Mesothelial cell of epicardium (in vitro differentiated cells): ENCODE data around the gene LGALS8. TPM values are rescaled to one million over a fixed set of nuclear protein-coding genes. Genes with fewer than 3 reads are reported as not detected.
A peak's percentile ranks its signal among the peaks of the same experiment; 100 is the strongest.

Source experiments
- DNase-seq, 2 experiments: peaks; one replicate each; pipeline ENCODE4 v3.0.0; 2021; ENCODE audit warnings: low spot score in 2 of 2; ENCODE audit not compliant: unreplicated experiment in 2 of 2
- H3K27ac Mint-ChIP-seq: 2 replicates; pipeline ENCODE4 v1.8.0; 2021; ENCODE audit warnings: mixed read lengths
- H3K27me3 Mint-ChIP-seq: 2 replicates; pipeline ENCODE4 v1.8.0; 2021; ENCODE audit warnings: low read depth, mixed read lengths
- H3K36me3 Mint-ChIP-seq: 2 replicates; pipeline ENCODE4 v1.8.0; 2021; ENCODE audit warnings: mixed read lengths
- H3K4me1 Mint-ChIP-seq: 2 replicates; pipeline ENCODE4 v1.8.0; 2021; ENCODE audit warnings: mixed read lengths
- H3K4me3 Mint-ChIP-seq: 2 replicates; pipeline ENCODE4 v1.8.0; 2021; ENCODE audit warnings: mild to moderate bottlenecking, moderate library complexity, mixed read lengths
- H3K9me3 Mint-ChIP-seq: 2 replicates; pipeline ENCODE4 v1.8.0; 2021; ENCODE audit warnings: mixed read lengths
- CTCF ChIP-seq: fragments of 200-600 bp; sonication (generic); IDR thresholded peaks from one replicate; pipeline ENCODE4 v1.5.0; 2021; ENCODE audit warnings: antibody characterized with exemption; ENCODE audit not compliant: unreplicated experiment
- total RNA-seq: library from RNA; stranded (reverse); gene quantifications from 3 replicates; pipeline ENCODE4 v1.2.1, GENCODE V29; 2021

The LGALS8 gene
- total RNA-seq, 1 donor from 2014 or later = 67.6 TPM

GRCh38 chr1:236489710-236490377 is 33.9 kb upstream of the LGALS8 start:
- H3K4me3 Mint-ChIP-seq = no peak overlapping the region
- TF ChIP-seq CTCF = peak; percentile 87
- DNase-seq = no peak

GRCh38 chr1:236491469-236492136 is 32.2 kb upstream of the LGALS8 start:
- no peak for TF ChIP-seq CTCF
- H3K27me3 Mint-ChIP-seq = no peaks in the 10 kb centered on the region
- no peaks in the 10 kb centered on the region for H3K9me3 Mint-ChIP-seq
- DNase-seq = no peak
- no peak overlapping the region for H3K4me3 Mint-ChIP-seq
- H3K36me3 Mint-ChIP-seq = no peaks in the 10 kb centered on the region
- H3K27ac Mint-ChIP-seq = peak overlapping the region; percentile 89
- H3K4me1 Mint-ChIP-seq = peaks cover 52% of the 10 kb centered on the region

More at GRCh38 chr1:236489710-236490377, 33.9 kb upstream of the LGALS8 start:
- no peaks in the 10 kb centered on the region for H3K27me3 Mint-ChIP-seq
- H3K4me1 Mint-ChIP-seq = peaks cover 44% of the 10 kb centered on the region
- H3K36me3 Mint-ChIP-seq = peaks cover 2% of the 10 kb centered on the region
- no peaks in the 10 kb centered on the region for H3K9me3 Mint-ChIP-seq
- H3K27ac Mint-ChIP-seq = no peak overlapping the region

- Mint-ChIP-seq H3K4me3 (no peak overlapping the region), H3K27ac (peak overlapping the region; percentile 89), H3K27me3 (no peaks in the 10 kb centered on the region), H3K9me3 (no peaks in the 10 kb centered on the region), H3K36me3 (no peaks in the 10 kb centered on the region), H3K4me1 (peaks cover 48% of the 10 kb centered on the region)
- no peak for DNase-seq
- TF ChIP-seq CTCF = no peak
Measured at GRCh38 chr1:236492378-236492777, 31.4 kb upstream of the LGALS8 start.

GRCh38 chr1:236494082-236494481 is 29.7 kb upstream of the LGALS8 start:
- H3K4me3 Mint-ChIP-seq = no peak overlapping the region
- no peaks in the 10 kb centered on the region for H3K9me3 Mint-ChIP-seq
- no peaks in the 10 kb centered on the region for H3K36me3 Mint-ChIP-seq
- H3K4me1 Mint-ChIP-seq = peaks cover 51% of the 10 kb centered on the region
- no peak for DNase-seq
- H3K27ac Mint-ChIP-seq = peak overlapping the region; percentile 91
- TF ChIP-seq CTCF = no peak
- no peaks in the 10 kb centered on the region for H3K27me3 Mint-ChIP-seq

GRCh38 chr1:236494586-236495466 is 29.0 kb upstream of the LGALS8 start:
- DNase-seq = peak in 1 of 2 experiments; percentile 54
- Mint-ChIP-seq H3K4me1 (peaks cover 50% of the 10 kb centered on the region), H3K9me3 (no peaks in the 10 kb centered on the region), H3K27me3 (no peaks in the 10 kb centered on the region), H3K27ac (peak overlapping the region; percentile 91), H3K4me3 (peak overlapping the region; percentile 39), H3K36me3 (no peaks in the 10 kb centered on the region)
- no peak for TF ChIP-seq CTCF
